Hepatocyte (in vitro differentiated cells): ENCODE data around the gene PPP6C. TPM values are rescaled to one million over a fixed set of nuclear protein-coding genes. Genes with fewer than 3 reads are reported as not detected.
"Not testable (repeated sequence)": the region's sequence is repeated elsewhere in the genome, so short reads cannot be mapped to it uniquely, and the experiment has no call there.

ENCODE experiments used
- DNase-seq: peaks from one replicate; pipeline ENCODE4 v3.0.0-alpha.2; 2016; ENCODE audit warnings: low spot score
- H2AFZ ChIP-seq: fragments of 200-600 bp; sonication (generic); 2 replicates; pipeline ENCODE4 v1.6.0; 2016; ENCODE audit warnings: antibody characterized with exemption, mild to moderate bottlenecking
- H3K27ac ChIP-seq: fragments of 200-600 bp; sonication (generic); 2 replicates; pipeline ENCODE4 v1.5.1; 2016; ENCODE audit warnings: mild to moderate bottlenecking
- H3K27me3 ChIP-seq: fragments of 200-600 bp; sonication (generic); 2 replicates; pipeline ENCODE4 v1.6.1; 2016
- H3K36me3 ChIP-seq: fragments of 200-600 bp; sonication (generic); replicated peaks from 2 replicates; pipeline ENCODE4 v1.5.1; 2016; ENCODE audit warnings: low read depth; ENCODE audit not compliant: insufficient read depth
- H3K4me1 ChIP-seq: fragments of 200-600 bp; sonication (generic); 2 replicates; pipeline ENCODE4 v1.5.1; 2016; ENCODE audit warnings: mild to moderate bottlenecking, moderate library complexity; ENCODE audit not compliant: insufficient read depth
- H3K4me2 ChIP-seq: fragments of 200-600 bp; sonication (generic); 2 replicates; pipeline ENCODE4 v1.6.0; 2016
- H3K4me3 ChIP-seq: fragments of 200-600 bp; sonication (generic); 2 replicates; pipeline ENCODE4 v1.5.1; 2016; ENCODE audit warnings: mild to moderate bottlenecking
- H3K79me2 ChIP-seq: fragments of 200-600 bp; sonication (generic); 2 replicates; pipeline ENCODE4 v1.6.0; 2017; ENCODE audit warnings: mild to moderate bottlenecking
- H3K9me2 ChIP-seq: fragments of 200-600 bp; sonication (generic); replicated peaks from 2 replicates; pipeline ENCODE4 v1.6.0; 2017; ENCODE audit warnings: mild to moderate bottlenecking; ENCODE audit not compliant: insufficient read depth
- H3K9me3 ChIP-seq: fragments of 200-600 bp; sonication (generic); 2 replicates; pipeline ENCODE4 v1.5.1; 2016; ENCODE audit warnings: low read depth, mild to moderate bottlenecking
- H4K20me1 ChIP-seq: fragments of 200-600 bp; sonication (generic); 2 replicates; pipeline ENCODE4 v1.6.0; 2016; ENCODE audit warnings: mild to moderate bottlenecking; ENCODE audit not compliant: insufficient read depth, poor library complexity, severe bottlenecking
- CTCF ChIP-seq: fragments of 200-600 bp; sonication (generic); IDR thresholded peaks from 2 replicates; pipeline ENCODE4 v1.5.1; 2016; ENCODE audit warnings: antibody characterized with exemption, mild to moderate bottlenecking; ENCODE audit not compliant: poor library complexity
- EZH2 ChIP-seq: fragments of 200-600 bp; sonication (generic); IDR thresholded peaks from 2 replicates; pipeline ENCODE4 v1.6.1; 2016; ENCODE audit warnings: antibody characterized with exemption, mild to moderate bottlenecking, borderline replicate concordance
- EZH2phosphoT487 ChIP-seq: fragments of 200-600 bp; sonication (generic); IDR thresholded peaks from one replicate; pipeline ENCODE4 v1.6.1; 2018; ENCODE audit warnings: antibody characterized with exemption, mild to moderate bottlenecking, low read depth, moderate library complexity; ENCODE audit not compliant: unreplicated experiment, severe bottlenecking
- WGBS: methylation state at CpG from one replicate; pipeline ENCODE4 v1.1.6; 2016; ENCODE audit warnings: low lambda C conversion rate; ENCODE audit errors: missing lambda C conversion rate; 5-methylcytosine and 5-hydroxymethylcytosine counted together
- polyA plus RNA-seq: library from polyadenylated mRNA; unstranded; fragments of >200 nt; fragmentation: Nextera tagmentation; extraction: Ambion mirVana; gene quantifications from 2 replicates; pipeline ENCODE4 v1.2.1, GENCODE V29; 2016
- total RNA-seq: library from RNA; depleted of rRNA; stranded (reverse); fragments of >200 nt; gene quantifications from 2 replicates; pipeline ENCODE4 v1.2.3, GENCODE V29; 2014

The PPP6C gene
- total and polyA plus RNA-seq, 2 experiments from 2014 or later: 24.7 to 36.2 TPM

- Histone ChIP-seq H3K27ac (no peak overlapping the region), H3K27me3 (no peaks in the 10 kb centered on the region), H3K79me2 (peaks cover 78% of the 10 kb centered on the region), H3K9me2 (no peaks in the 10 kb centered on the region), H2AFZ (no peak overlapping the region), H4K20me1 (peaks cover 21% of the 10 kb centered on the region), H3K4me3 (no peak overlapping the region), H3K9me3 (no peaks in the 10 kb centered on the region), H3K4me1 (no peaks in the 10 kb centered on the region), H3K4me2 (no peak overlapping the region), H3K36me3 (no peaks in the 10 kb centered on the region)
- no peak for TF ChIP-seq EZH2
- no peak for TF ChIP-seq CTCF
- no peak for TF ChIP-seq EZH2phosphoT487
- 75% methylated on average over 6 of the region's 6 CpGs for WGBS
- DNase-seq: no peak
Observed at GRCh38 chr9:125172031-125172755, 17.4 kb downstream of the PPP6C start.

- H3K4me1 ChIP-seq: no peaks in the 10 kb centered on the region
- peaks cover 71% of the 10 kb centered on the region for H3K79me2 ChIP-seq
- H3K27ac ChIP-seq: no peak overlapping the region
- TF ChIP-seq EZH2phosphoT487: no peak
- TF ChIP-seq CTCF: no peak
- TF ChIP-seq EZH2: no peak
- no peaks in the 10 kb centered on the region for H3K9me2 ChIP-seq
- H3K4me3 ChIP-seq: no peak overlapping the region
- H3K36me3 ChIP-seq: no peaks in the 10 kb centered on the region
- H3K27me3 ChIP-seq: no peaks in the 10 kb centered on the region
- H4K20me1 ChIP-seq: peaks cover 19% of the 10 kb centered on the region
- DNase-seq: no peak
- no peak overlapping the region for H2AFZ ChIP-seq
- H3K4me2 ChIP-seq: no peak overlapping the region
- no peaks in the 10 kb centered on the region for H3K9me3 ChIP-seq
Observed at GRCh38 chr9:125169895-125170294, 19.7 kb downstream of the PPP6C start.

GRCh38 chr9:125166762-125167161, 22.8 kb downstream of the PPP6C start:
- H2AFZ ChIP-seq: no peak overlapping the region
- no peaks in the 10 kb centered on the region for H3K9me3 ChIP-seq
- H3K36me3 ChIP-seq: no peaks in the 10 kb centered on the region
- H3K4me1 ChIP-seq: no peaks in the 10 kb centered on the region
- WGBS: 98% methylated on average over 2 of the region's 2 CpGs
- no peak overlapping the region for H3K4me3 ChIP-seq
- H3K4me2 ChIP-seq: no peak overlapping the region
- H3K27ac ChIP-seq: no peak overlapping the region
- no peaks in the 10 kb centered on the region for H3K27me3 ChIP-seq
- no peak for DNase-seq
- H3K9me2 ChIP-seq: no peaks in the 10 kb centered on the region
- no peak for TF ChIP-seq EZH2phosphoT487
- TF ChIP-seq CTCF: no peak
- no peak for TF ChIP-seq EZH2
- H4K20me1 ChIP-seq: peaks cover 13% of the 10 kb centered on the region
- H3K79me2 ChIP-seq: peaks cover 45% of the 10 kb centered on the region

DNA sequence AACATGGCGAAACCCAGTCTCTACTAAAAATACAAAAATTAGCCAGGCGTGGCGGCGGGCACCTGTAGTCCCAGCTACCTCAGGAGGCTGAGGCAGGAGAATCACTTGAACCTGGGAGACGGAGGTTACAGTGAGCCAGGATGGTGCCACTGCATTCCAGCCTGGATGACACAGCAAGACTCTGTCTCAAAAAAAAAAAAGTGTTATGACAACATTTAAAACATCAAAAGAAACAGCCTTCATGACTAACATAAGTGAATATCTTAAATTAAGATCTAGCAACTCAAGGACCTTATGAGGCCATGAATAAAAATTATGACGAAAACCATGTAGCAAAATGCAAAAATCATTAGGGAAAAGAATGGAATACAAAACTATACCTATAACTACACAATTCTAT, 26.7 kb downstream of the PPP6C start:
- WGBS: 98% methylated on average over 6 of the region's 6 CpGs

More for the DNA sequence above, 26.7 kb downstream of the PPP6C start:
- H3K27me3 ChIP-seq, DNase-seq, H3K27ac ChIP-seq, H3K9me2 ChIP-seq, H3K4me1 ChIP-seq, H2AFZ ChIP-seq, H3K9me3 ChIP-seq, H3K4me2 ChIP-seq, H3K4me3 ChIP-seq, H3K36me3 ChIP-seq: not testable (repeated sequence)
- Histone ChIP-seq H3K79me2 (peaks cover 39% of the 10 kb centered on the region), H4K20me1 (peaks cover 29% of the 10 kb centered on the region)
